Common myeloid progenitor, CD34-positive (primary cell): ENCODE results near the gene NTPCR.
"Not testable (repeated sequence)": the region's sequence is repeated elsewhere in the genome, so short reads cannot be mapped to it uniquely, and the experiment has no call there.

Experiments
- CTCF ChIA-PET: fragments of 350-600 bp; sonication (Branson Sonifier 250); formaldehyde crosslinking; loops from one replicate; lab custom pipeline; 2021; ENCODE audit warnings: antibody characterized with exemption; lab: Charles Lee
- POLR2A ChIA-PET: fragments of 350-600 bp; sonication (Branson Sonifier 250); formaldehyde crosslinking; loops from one replicate; lab custom pipeline; 2021; ENCODE audit warnings: antibody characterized with exemption; lab: Charles Lee
- DNase-seq, 3 donors: peaks; one replicate each; pipeline versions ENCODE4 v3.0.0 to v3.0.0-alpha.2; 2013
- H3K27ac ChIP-seq, 2 experiments: 1 replicate in 1 of 2; 2 replicates in 1 of 2; pipeline ENCODE4 v1.7.0; 2013; ENCODE audit warnings: inconsistent platforms in 2 of 2, low read length in 2 of 2, mild to moderate bottlenecking in 2 of 2, low read depth in 1 of 2, moderate library complexity in 1 of 2; ENCODE audit not compliant: severe bottlenecking in 2 of 2, insufficient read depth in 1 of 2, poor library complexity in 1 of 2
- H3K27me3 ChIP-seq, 5 experiments: replicated peaks in 2 of 5; 1 replicate in 3 of 5; 2 replicates in 2 of 5; pipeline versions ENCODE4 v1.6.1 to v1.7.0; 2013; ENCODE audit warnings: low read length in 4 of 5, mild to moderate bottlenecking in 2 of 5, moderate library complexity in 2 of 5, inconsistent platforms in 1 of 5; ENCODE audit not compliant: insufficient read depth in 5 of 5, control insufficient read depth in 4 of 5
- H3K36me3 ChIP-seq, 4 experiments: 1 replicate in 2 of 4; 2 replicates in 2 of 4; pipeline versions ENCODE4 v1.6.1 to v1.7.0; 2013; ENCODE audit warnings: low read length in 3 of 4, control low read depth in 1 of 4, mild to moderate bottlenecking in 1 of 4; ENCODE audit not compliant: control insufficient read depth in 4 of 4, insufficient read depth in 4 of 4
- H3K4me1 ChIP-seq, 4 experiments: 1 replicate in 3 of 4; 2 replicates in 1 of 4; pipeline versions ENCODE4 v1.6.1 to v1.7.1; 2013; ENCODE audit warnings: low read length in 3 of 4, mild to moderate bottlenecking in 3 of 4, control low read depth in 1 of 4, inconsistent platforms in 1 of 4, moderate library complexity in 1 of 4; ENCODE audit not compliant: control insufficient read depth in 4 of 4, insufficient read depth in 4 of 4; ENCODE audit errors: control extremely low read depth in 1 of 4
- H3K4me3 ChIP-seq, 7 experiments: 1 replicate in 4 of 7; 2 replicates in 3 of 7; pipeline versions ENCODE4 v1.5.1 to v1.7.0; 2013; ENCODE audit warnings: mild to moderate bottlenecking in 7 of 7, low read length in 6 of 7, moderate library complexity in 6 of 7, inconsistent platforms in 2 of 7, low read depth in 2 of 7, control low read depth in 1 of 7; ENCODE audit not compliant: insufficient read depth in 4 of 7, control insufficient read depth in 1 of 7; ENCODE audit errors: extremely low read depth in 1 of 7
- H3K9me3 ChIP-seq, 5 experiments: 1 replicate in 4 of 5; 2 replicates in 1 of 5; pipeline versions ENCODE4 v1.6.1 to v1.7.1; 2013; ENCODE audit warnings: low read length in 4 of 5, mild to moderate bottlenecking in 2 of 5, inconsistent platforms in 1 of 5, low read depth in 1 of 5, moderate library complexity in 1 of 5; ENCODE audit not compliant: control insufficient read depth in 4 of 5, insufficient read depth in 2 of 5; ENCODE audit errors: control extremely low read depth in 1 of 5
- WGBS: methylation state at CpG from one replicate; pipeline ENCODE4 v1.1.5; 2013; ENCODE audit not compliant: insufficient coverage; 5-methylcytosine and 5-hydroxymethylcytosine counted together

The NTPCR gene

DNA sequence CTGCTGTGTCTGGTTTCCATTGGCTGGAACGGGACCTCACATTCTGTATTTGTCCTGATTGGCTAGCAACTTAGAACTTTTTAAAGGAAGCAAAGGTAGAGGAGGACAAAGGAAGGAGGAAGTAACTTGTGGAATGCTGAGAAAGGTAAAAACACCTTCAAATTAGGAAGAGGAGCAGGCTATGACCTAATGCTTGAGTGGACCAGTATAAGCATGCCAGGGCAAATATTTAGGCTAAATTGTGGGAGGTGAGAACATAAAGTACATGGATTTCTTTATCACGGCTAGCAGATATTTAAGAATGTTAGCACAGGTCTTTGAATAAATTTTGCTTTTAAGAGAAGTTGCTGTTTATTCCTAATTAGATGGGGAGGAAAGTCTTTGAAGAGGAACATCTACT lies 36.1 kb upstream of the NTPCR start:
- CTCF ChIA-PET, DNase-seq, H3K4me3 ChIP-seq, H3K27me3 ChIP-seq, H3K9me3 ChIP-seq, POLR2A ChIA-PET, H3K27ac ChIP-seq, H3K36me3 ChIP-seq: not testable (repeated sequence)
- 90% methylated on average over 2 of the region's 2 CpGs for WGBS
- H3K4me1 ChIP-seq: peaks cover 0 to 20% (median 11%) of the 10 kb centered on the region in 4 experiments

DNA sequence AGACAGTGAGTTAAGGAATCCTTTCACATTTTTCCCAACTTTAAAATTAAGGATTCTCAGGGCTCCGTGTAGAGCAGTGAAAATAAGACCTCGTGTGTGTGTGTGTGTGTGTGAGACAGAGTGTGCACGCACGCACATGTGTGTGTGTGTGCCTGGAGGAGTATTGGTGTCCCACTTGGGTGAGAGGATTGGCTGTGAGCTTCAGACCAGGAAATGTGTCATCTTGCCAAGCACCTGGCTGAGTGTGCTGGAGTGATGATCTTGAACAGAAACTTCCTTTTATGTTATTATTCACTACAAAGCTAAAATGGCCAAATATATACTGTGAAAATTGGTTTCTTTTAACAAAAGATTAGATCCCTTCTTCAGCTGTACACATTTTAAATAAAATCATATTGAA lies 35.2 kb upstream of the NTPCR start:
- Histone ChIP-seq H3K4me1 (peaks cover 0 to 10% (median 6%) of the 10 kb centered on the region in 4 experiments), H3K4me3 (no peak overlapping the region), H3K27ac (no peak overlapping the region), H3K36me3 (no peaks in the 10 kb centered on the region), H3K9me3 (no peaks in the 10 kb centered on the region), H3K27me3 (no peaks in the 10 kb centered on the region)
- ChIA-PET CTCF (no interaction called here), POLR2A (no interaction called here)
- no peak for DNase-seq
- WGBS: 100% methylated on average over 1 of the region's 4 CpGs

GRCh38 chr1:232917053-232917452 lies 33.4 kb upstream of the NTPCR start:
- DNase-seq: no peak
- Histone ChIP-seq H3K27me3 (no peaks in the 10 kb centered on the region), H3K4me3 (no peak overlapping the region), H3K36me3 (no peaks in the 10 kb centered on the region), H3K27ac (no peak overlapping the region), H3K9me3 (no peaks in the 10 kb centered on the region), H3K4me1 (no peaks in the 10 kb centered on the region)
- POLR2A ChIA-PET: no interaction called here
- CTCF ChIA-PET: no interaction called here
- WGBS: 100% methylated on average over 2 of the region's 3 CpGs

DNA sequence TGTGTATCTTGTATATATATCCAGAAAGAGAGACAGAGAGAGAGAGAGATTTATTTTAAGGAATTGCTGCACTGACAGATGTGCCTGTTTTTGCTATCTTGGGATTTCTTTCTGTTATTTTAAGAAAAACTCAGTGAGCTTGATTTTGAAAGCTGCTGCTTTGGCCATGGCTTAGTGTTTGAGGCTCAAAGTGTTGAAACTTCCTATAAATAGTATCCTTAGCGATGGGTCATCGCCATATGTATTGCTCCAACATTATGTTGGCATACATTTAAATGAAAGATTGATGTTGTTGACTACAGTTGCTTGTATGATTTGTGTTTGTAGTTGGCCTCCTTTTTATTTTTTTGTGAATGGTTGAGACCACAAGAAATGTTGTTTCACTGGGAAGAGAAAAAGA lies 29.0 kb upstream of the NTPCR start:
- WGBS: no CpG with 5 or more reads among the region's 2 CpGs
- POLR2A ChIA-PET: no interaction called here
- no peak overlapping the region for H3K4me3 ChIP-seq
- H3K27me3 ChIP-seq: no peaks in the 10 kb centered on the region
- no peak for DNase-seq
- CTCF ChIA-PET: interaction anchor here (1.2 kb wide), 1 partner anchor 16 kb away, joined by 3 read pairs; no protein-coding TSS in a partner anchor
- H3K9me3 ChIP-seq: no peaks in the 10 kb centered on the region
- H3K27ac ChIP-seq: no peak overlapping the region
- H3K36me3 ChIP-seq: no peaks in the 10 kb centered on the region
- no peaks in the 10 kb centered on the region for H3K4me1 ChIP-seq

DNA sequence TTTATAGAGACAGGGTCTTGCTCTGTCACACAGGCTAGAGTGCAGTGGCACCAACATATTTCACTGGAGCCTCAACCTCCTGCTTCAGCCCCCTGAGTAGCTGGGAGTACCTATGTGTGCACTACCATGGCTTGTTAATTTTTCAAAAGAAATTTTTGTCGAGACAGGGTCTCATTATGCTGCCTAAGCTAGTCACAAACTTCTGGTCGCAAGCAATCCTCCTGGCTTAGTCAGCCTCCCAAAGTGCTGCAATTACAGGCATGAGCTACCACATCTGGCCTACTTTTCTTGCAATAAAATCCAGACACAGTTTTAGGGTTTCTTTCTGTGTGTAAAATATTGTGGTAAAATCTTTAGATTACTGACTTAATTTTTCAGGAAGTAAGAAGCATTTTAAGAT lies 27.9 kb upstream of the NTPCR start:
- ChIA-PET POLR2A (no interaction called here), CTCF (no interaction called here)

DNA sequence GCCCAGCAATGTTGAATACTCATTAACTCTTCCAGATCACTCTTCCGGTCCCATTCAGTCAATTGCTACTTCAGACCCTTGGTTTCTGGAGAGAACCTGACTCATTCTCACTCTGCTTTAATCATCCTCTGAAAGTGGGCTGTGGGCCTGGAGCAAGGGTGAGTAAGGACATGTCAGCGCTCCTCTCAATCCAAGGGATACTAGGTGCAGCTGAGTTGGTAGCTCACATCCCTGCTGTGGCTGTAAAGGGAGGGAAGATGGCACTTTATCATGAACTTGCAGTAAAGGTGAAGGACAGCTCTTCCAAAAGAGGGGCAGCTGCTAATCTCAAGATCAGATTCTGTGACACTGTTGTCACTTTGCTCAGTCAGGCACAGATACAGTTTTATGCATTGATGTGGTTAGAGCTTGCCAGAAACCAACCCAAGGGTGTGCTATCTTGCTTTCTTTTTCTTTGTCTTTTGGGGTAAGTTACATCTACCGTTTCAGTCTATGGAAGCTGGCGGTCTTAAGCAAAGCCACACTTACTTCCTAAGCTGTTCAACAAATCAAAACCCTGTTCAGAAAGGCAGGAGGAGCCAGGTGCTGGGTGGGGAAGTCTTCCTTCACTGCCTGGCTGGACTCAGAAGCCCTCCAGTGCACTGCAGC lies 26.5 kb upstream of the NTPCR start:
- ChIA-PET POLR2A (no interaction called here), CTCF (no interaction called here)
- peaks cover 0 to 2% (median 0%) of the 10 kb centered on the region in 5 experiments for H3K9me3 ChIP-seq
- no peaks in the 10 kb centered on the region for H3K4me1 ChIP-seq
- H3K27ac ChIP-seq: no peak overlapping the region
- H3K27me3 ChIP-seq: no peaks in the 10 kb centered on the region
- H3K36me3 ChIP-seq: no peaks in the 10 kb centered on the region
- no peak for DNase-seq
- H3K4me3 ChIP-seq: no peak overlapping the region
- WGBS: 93% methylated on average over 3 of the region's 4 CpGs

More for the DNA sequence above, 27.9 kb upstream of the NTPCR start:
- peak in 1 of 3 donors; percentile 35 for DNase-seq
- no peaks in the 10 kb centered on the region for H3K36me3 ChIP-seq
- no peak overlapping the region for H3K4me3 ChIP-seq
- no peaks in the 10 kb centered on the region for H3K4me1 ChIP-seq
- H3K9me3 ChIP-seq: no peaks in the 10 kb centered on the region
- no peak overlapping the region for H3K27ac ChIP-seq
- WGBS: 100% methylated on average over 2 of the region's 2 CpGs
- H3K27me3 ChIP-seq: no peaks in the 10 kb centered on the region

GRCh38 chr1:232924874-232925273 lies 25.5 kb upstream of the NTPCR start:
- H3K36me3 ChIP-seq: no peaks in the 10 kb centered on the region
- no peaks in the 10 kb centered on the region for H3K4me1 ChIP-seq
- 100% methylated on average over 2 of the region's 3 CpGs for WGBS
- ChIA-PET CTCF (interaction anchor here (1.4 kb wide), 1 partner anchor 10 kb away, joined by 3 read pairs; no protein-coding TSS in a partner anchor), POLR2A (no interaction called here)
- H3K27ac ChIP-seq: no peak overlapping the region
- no peak overlapping the region for H3K4me3 ChIP-seq
- DNase-seq: no peak
- H3K9me3 ChIP-seq: peaks cover 0 to 2% (median 0%) of the 10 kb centered on the region in 5 experiments
- no peaks in the 10 kb centered on the region for H3K27me3 ChIP-seq
